A549 (cell line): ENCODE results near the gene ENHO.

Experiments
- CTCF ChIP-seq: fragments of >200 bp; sonication (Bioruptor Twin); formaldehyde crosslinking; IDR thresholded peaks from 3 replicates; pipeline ENCODE4 v1.5.1; 2016
- EP300 ChIP-seq, 2 experiments: fragments of >200 bp; sonication (Bioruptor Twin); formaldehyde crosslinking; IDR thresholded peaks; 2 replicates in 1 of 2; 3 replicates in 1 of 2; pipeline ENCODE4 v1.6.1; 2016 to 2017
- HEYL ChIP-seq: fragments of 250-450 bp; sonication (Bioruptor Pico); IDR thresholded peaks from 2 replicates; pipeline ENCODE4 v1.8.0; 2021; ENCODE audit warnings: mild to moderate bottlenecking, moderate library complexity
- POLR2A ChIP-seq: IDR thresholded peaks from 2 replicates; pipeline ENCODE4 v1.6.1; 2012; ENCODE audit warnings: mild to moderate bottlenecking, low read length
- RAD21 ChIP-seq, 2 experiments: fragments of >200 bp in 1 of 2; sonication (Bioruptor Twin) in 1 of 2; formaldehyde crosslinking in 1 of 2; IDR thresholded peaks in 1 of 2; conservative IDR thresholded peaks in 1 of 2; 2 replicates in 1 of 2; 3 replicates in 1 of 2; pipeline ENCODE4 v1.6.1; 2012 to 2018; ENCODE audit warnings: inconsistent platforms in 1 of 2
- SMC3 ChIP-seq: fragments of >200 bp; sonication (Bioruptor Twin); formaldehyde crosslinking; IDR thresholded peaks from 3 replicates; pipeline ENCODE4 v1.6.1; 2018; ENCODE audit warnings: inconsistent platforms
- USF2 ChIP-seq: fragments of 450-650 bp; IDR thresholded peaks from 2 replicates; pipeline ENCODE4 v1.6.1; 2014; ENCODE audit warnings: antibody characterized with exemption
- ZSCAN20 ChIP-seq: fragments of 250-450 bp; sonication (Bioruptor Pico); IDR thresholded peaks from 2 replicates; pipeline ENCODE4 v1.8.0; 2022; ENCODE audit warnings: mild to moderate bottlenecking, moderate library complexity

GRCh38 chr9:34552606-34552981 lies 29.8 kb upstream of the ENHO start:
- TF ChIP-seq POLR2A (no peak), EP300 (IDR thresholded peaks at IDR 0.05) (no peak), CTCF (no peak), HEYL (CRISPR knock-in tag) (no peak), ZSCAN20 (CRISPR knock-in tag) (no peak), RAD21 (conservative IDR thresholded peaks at IDR 0.05 in 1 of 2, IDR thresholded peaks at IDR 0.05 in 1 of 2) (no peak), SMC3 (no peak), USF2 (no peak)
